Measurements from ENCODE around the gene AKR1C1. TPM values are rescaled to one million over a fixed set of nuclear protein-coding genes. Genes with fewer than 3 reads are reported as not detected.

The AKR1C1 gene
- total RNA-seq, 1 experiment from 2014 or later, result 4.1 TPM

DNA sequence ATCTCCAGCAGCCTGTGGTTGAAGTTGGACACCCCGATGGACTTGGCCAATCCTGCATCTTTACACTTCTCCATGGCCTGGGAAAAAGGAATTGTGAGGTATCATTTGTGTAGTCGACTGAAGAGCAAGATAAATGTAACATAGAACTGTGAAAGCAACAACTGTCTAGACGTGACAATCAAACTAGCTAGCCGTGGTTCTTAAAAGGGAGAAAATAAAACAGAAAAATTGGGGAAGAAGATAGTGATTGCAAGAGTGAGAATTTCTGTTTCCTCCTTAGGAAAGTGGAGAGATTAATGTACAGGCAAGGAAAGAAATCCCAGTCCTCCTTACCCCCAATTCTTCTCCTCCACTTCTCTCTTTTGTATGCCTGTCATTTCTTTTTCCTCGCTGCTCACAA, 35.5 kb downstream of the AKR1C1 start:
- H3K9me3 Mint-ChIP-seq, result no peaks in the 10 kb centered on the region
- DNase-seq (ENCODE audit: low spot score) (no peak), ATAC-seq (no peak)
- TF ChIP-seq ATF6 (CRISPR knock-in tag; IDR thresholded peaks at IDR 0.05) (no peak), CREM (CRISPR knock-in tag; IDR thresholded peaks at IDR 0.05) (no peak), ZMAT4 (CRISPR knock-in tag; IDR thresholded peaks at IDR 0.05) (no peak), STAT6 (CRISPR knock-in tag; conservative IDR thresholded peaks at IDR 0.05; ENCODE audit: low read depth) (no peak), KAT7 (CRISPR knock-in tag; IDR thresholded peaks at IDR 0.05; ENCODE audit: borderline replicate concordance) (no peak), ZNF263 (CRISPR knock-in tag; IDR thresholded peaks at IDR 0.05; ENCODE audit: low read depth) (no peak), ZNF138 (CRISPR knock-in tag; conservative IDR thresholded peaks at IDR 0.05) (no peak), ZNF121 (CRISPR knock-in tag; IDR thresholded peaks at IDR 0.05) (no peak), JUN (CRISPR knock-in tag; IDR thresholded peaks at IDR 0.05) (no peak), SMAD3 (CRISPR knock-in tag; IDR thresholded peaks at IDR 0.05; ENCODE audit: borderline replicate concordance) (no peak), ZNF416 (CRISPR knock-in tag; IDR thresholded peaks at IDR 0.05) (no peak), TCF7 (CRISPR knock-in tag; IDR thresholded peaks at IDR 0.05; ENCODE audit: low read depth) (no peak), AFF4 (CRISPR knock-in tag; IDR thresholded peaks at IDR 0.05; ENCODE audit: borderline replicate concordance) (no peak), ZNF512 (CRISPR knock-in tag; IDR thresholded peaks at IDR 0.05; ENCODE audit: borderline replicate concordance) (no peak)
- TF ChIP-seq, protein P1, sequence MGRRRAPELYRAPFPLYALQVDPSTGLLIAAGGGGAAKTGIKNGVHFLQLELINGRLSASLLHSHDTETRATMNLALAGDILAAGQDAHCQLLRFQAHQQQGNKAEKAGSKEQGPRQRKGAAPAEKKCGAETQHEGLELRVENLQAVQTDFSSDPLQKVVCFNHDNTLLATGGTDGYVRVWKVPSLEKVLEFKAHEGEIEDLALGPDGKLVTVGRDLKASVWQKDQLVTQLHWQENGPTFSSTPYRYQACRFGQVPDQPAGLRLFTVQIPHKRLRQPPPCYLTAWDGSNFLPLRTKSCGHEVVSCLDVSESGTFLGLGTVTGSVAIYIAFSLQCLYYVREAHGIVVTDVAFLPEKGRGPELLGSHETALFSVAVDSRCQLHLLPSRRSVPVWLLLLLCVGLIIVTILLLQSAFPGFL (CRISPR knock-in tag; IDR thresholded peaks at IDR 0.05; ENCODE audit: borderline replicate concordance), result no peak
- TF ChIP-seq, protein P2, sequence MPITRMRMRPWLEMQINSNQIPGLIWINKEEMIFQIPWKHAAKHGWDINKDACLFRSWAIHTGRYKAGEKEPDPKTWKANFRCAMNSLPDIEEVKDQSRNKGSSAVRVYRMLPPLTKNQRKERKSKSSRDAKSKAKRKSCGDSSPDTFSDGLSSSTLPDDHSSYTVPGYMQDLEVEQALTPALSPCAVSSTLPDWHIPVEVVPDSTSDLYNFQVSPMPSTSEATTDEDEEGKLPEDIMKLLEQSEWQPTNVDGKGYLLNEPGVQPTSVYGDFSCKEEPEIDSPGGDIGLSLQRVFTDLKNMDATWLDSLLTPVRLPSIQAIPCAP (CRISPR knock-in tag; IDR thresholded peaks at IDR 0.05), result no peak
- TF ChIP-seq, protein P3, sequence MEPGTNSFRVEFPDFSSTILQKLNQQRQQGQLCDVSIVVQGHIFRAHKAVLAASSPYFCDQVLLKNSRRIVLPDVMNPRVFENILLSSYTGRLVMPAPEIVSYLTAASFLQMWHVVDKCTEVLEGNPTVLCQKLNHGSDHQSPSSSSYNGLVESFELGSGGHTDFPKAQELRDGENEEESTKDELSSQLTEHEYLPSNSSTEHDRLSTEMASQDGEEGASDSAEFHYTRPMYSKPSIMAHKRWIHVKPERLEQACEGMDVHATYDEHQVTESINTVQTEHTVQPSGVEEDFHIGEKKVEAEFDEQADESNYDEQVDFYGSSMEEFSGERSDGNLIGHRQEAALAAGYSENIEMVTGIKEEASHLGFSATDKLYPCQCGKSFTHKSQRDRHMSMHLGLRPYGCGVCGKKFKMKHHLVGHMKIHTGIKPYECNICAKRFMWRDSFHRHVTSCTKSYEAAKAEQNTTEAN (CRISPR knock-in tag; IDR thresholded peaks at IDR 0.05), result no peak
- ChIA-PET POLR2A (no interaction called here), CTCF (no interaction called here)
- H3K27me3 Mint-ChIP-seq (ENCODE audit: low read depth), result no peaks in the 10 kb centered on the region; the same call in 1 of the 2 replicates
- H3K36me3 Mint-ChIP-seq, result no peaks in the 10 kb centered on the region
- H3K4me1 Mint-ChIP-seq, result no peaks in the 10 kb centered on the region; the same call in 1 of the 2 replicates
- H3K4me3 Mint-ChIP-seq, result no peak overlapping the region
- no peak overlapping the region for H3K27ac Mint-ChIP-seq

All from WTC11 (cell line).